ENCODE results near the gene ASTN2. TPM values are rescaled to one million over a fixed set of nuclear protein-coding genes. Genes with fewer than 3 reads are reported as not detected.

Gene ASTN2
- total and polyA plus RNA-seq, 12 donors: 1.9 to 11.1 (median 4.0) TPM

DNA sequence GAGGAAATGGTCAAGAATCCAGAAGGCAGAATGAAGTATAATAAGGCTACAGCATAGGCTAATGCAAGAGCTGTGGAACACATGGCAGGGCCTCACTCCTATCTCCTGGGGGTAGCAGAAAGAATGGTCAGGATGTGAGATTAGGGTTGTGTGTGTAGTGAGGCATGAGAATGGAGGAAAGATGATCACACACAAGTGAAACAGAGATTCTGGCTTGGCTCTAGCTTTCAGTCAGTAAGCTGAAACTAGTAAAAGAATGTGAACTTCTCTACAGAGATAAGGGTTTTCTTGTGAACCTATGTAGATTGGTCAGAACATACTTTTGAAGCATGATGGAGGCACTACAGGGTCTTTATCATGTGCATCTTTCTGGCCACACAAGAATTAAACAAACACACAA lies 298.8 kb downstream of the ASTN2 start:
- Histone ChIP-seq H3K27me3 (no peaks in the 10 kb centered on the region), H3K36me3 (no peaks in the 10 kb centered on the region), H3K4me3 (no peak overlapping the region), H3K27ac (no peak overlapping the region), H3K4me1 (no peaks in the 10 kb centered on the region), H3K9me3 (no peaks in the 10 kb centered on the region)
- DNase-seq (no peak), ATAC-seq (no peak)
- TF ChIP-seq, protein P1, sequence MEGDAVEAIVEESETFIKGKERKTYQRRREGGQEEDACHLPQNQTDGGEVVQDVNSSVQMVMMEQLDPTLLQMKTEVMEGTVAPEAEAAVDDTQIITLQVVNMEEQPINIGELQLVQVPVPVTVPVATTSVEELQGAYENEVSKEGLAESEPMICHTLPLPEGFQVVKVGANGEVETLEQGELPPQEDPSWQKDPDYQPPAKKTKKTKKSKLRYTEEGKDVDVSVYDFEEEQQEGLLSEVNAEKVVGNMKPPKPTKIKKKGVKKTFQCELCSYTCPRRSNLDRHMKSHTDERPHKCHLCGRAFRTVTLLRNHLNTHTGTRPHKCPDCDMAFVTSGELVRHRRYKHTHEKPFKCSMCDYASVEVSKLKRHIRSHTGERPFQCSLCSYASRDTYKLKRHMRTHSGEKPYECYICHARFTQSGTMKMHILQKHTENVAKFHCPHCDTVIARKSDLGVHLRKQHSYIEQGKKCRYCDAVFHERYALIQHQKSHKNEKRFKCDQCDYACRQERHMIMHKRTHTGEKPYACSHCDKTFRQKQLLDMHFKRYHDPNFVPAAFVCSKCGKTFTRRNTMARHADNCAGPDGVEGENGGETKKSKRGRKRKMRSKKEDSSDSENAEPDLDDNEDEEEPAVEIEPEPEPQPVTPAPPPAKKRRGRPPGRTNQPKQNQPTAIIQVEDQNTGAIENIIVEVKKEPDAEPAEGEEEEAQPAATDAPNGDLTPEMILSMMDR (IDR thresholded peaks at IDR 0.05): no peak
- intact Hi-C loops (cut with DNase I): no loop called here

DNA sequence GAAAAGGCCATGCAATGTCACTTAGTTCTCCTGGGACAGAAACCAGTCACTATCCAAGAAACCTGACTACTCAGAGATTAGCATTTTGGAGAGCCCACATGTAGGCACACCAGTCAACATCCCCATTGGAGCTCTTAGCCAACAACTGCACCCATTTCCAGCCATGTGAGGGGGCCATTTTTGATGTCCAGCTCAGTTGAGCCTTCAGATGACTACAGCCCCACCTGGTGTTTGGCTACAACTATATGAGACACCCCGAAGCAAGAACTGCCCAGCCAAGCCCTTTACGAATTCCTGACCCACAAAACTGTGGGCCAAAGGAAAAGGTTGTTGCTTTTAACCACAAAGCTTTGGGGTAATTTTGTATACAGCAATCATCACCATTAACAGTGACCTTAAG lies 300.1 kb downstream of the ASTN2 start:
- TF ChIP-seq, protein P1 (IDR thresholded peaks at IDR 0.05): no peak
- Histone ChIP-seq H3K4me3 (no peak overlapping the region), H3K27ac (no peak overlapping the region), H3K4me1 (no peaks in the 10 kb centered on the region), H3K9me3 (no peaks in the 10 kb centered on the region), H3K36me3 (no peaks in the 10 kb centered on the region), H3K27me3 (no peaks in the 10 kb centered on the region)
- 47 to 58% methylated on average over 2 of the region's 2 CpGs for WGBS, 2 donors
- DNase-seq (no peak), ATAC-seq (no peak)
- intact Hi-C loops (cut with DNase I): no loop called here

DNA sequence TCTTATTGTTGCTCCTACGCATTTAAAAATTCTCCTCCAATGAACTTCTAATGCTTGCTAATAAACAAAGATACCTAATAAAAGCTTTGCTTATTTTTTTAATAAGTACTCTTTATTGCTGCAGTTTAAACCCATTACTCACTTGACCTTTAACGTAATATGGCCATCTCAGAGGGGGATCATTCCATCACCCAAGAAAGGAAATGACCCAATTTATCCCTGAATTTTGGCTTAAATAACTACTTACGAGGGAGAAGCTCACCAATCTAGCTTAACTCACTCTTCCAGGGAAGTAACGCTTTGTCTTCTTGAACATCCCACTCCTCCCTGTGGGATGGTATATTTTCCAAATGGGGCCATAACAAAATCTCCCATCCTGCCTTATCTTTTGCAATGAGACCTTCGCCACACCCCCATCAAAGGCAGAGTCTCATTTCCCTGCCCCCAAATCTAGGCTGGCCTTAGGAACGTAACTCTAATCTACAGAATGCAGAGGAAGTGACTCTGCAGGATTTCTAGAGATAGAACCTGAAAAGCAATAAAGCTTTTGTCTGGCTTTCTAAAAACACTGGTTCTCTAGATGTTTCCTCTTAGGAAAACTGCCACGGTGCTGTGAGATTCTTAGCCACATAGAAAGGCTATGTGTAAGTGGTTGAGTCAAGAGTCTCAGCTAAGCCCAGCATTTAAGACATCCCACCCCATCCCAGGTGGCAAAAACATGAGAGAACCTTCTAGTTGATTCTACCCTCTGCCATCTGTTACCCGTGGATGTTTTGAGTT lies 310.0 kb downstream of the ASTN2 start:
- WGBS, 2 donors: 44 to 51% methylated on average over 8 of the region's 8 CpGs
- H3K9me3 ChIP-seq: no peaks in the 10 kb centered on the region
- H3K4me3 ChIP-seq: no peak overlapping the region
- no peak for ATAC-seq
- H3K27me3 ChIP-seq: peaks cover 0 to 3% (median 0%) of the 10 kb centered on the region in 7 donors
- TF ChIP-seq, protein P1 (IDR thresholded peaks at IDR 0.05): no peak
- H3K36me3 ChIP-seq: no peaks in the 10 kb centered on the region
- intact Hi-C loops (cut with DNase I): no loop called here
- DNase-seq: no peak
- no peak overlapping the region for H3K27ac ChIP-seq
- H3K4me1 ChIP-seq: no peaks in the 10 kb centered on the region

DNA sequence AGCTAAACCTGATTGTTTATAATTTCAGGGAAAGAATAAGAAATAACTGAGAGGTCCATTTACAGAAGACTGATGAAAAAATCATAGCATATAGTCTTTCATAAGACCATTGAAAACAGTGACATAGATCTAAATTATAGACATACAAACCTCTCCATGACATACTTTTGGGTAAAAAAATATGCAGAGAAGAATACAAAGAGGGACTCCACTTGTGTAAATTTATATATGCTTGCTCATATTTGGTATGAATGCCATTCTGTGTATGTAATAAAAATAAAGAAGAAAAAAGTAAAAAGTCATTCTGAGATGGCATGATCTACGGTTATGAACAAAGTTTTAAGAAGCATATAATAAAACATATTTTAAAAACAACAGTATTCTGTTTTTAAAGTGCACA lies 310.7 kb downstream of the ASTN2 start:
- intact Hi-C loops (cut with DNase I): no loop called here
- no peak for DNase-seq
- Histone ChIP-seq H3K36me3 (no peaks in the 10 kb centered on the region), H3K9me3 (no peaks in the 10 kb centered on the region), H3K4me1 (no peaks in the 10 kb centered on the region), H3K4me3 (no peak overlapping the region), H3K27me3 (peaks cover 0 to 3% (median 0%) of the 10 kb centered on the region in 7 donors), H3K27ac (no peak overlapping the region)
- ATAC-seq: no peak
- TF ChIP-seq, protein P1 (IDR thresholded peaks at IDR 0.05): no peak
- WGBS, 2 donors: 92 to 93% methylated on average over 1 of the region's 1 CpG
